C4-2B (cell line): Measurements from ENCODE around the gene AHRR.

ENCODE experiments used
- CTCF ChIP-seq: fragments of 450-650 bp; conservative IDR thresholded peaks from 2 replicates; pipeline ENCODE4 v1.5.1; 2017; ENCODE audit warnings: mild to moderate bottlenecking
- ZFX ChIP-seq: fragments of 450-650 bp; IDR thresholded peaks from 2 replicates; pipeline ENCODE4 v1.6.1; 2017

GRCh38 chr5:372996-373709 lies 51.6 kb downstream of the AHRR start:
- no peak for TF ChIP-seq CTCF
- TF ChIP-seq ZFX: no peak
